B cell (primary cell): ENCODE results near the gene P2RX5.

Experiments used
- EZH2 ChIP-seq: IDR thresholded peaks from 2 replicates; pipeline ENCODE4 v1.6.1; 2012; ENCODE audit warnings: borderline replicate concordance, low read depth, mild to moderate bottlenecking, moderate library complexity, low read length; ENCODE audit not compliant: insufficient read depth, poor library complexity, severe bottlenecking
- TF ChIP-seq, protein P1 (sequence below): fragments of 200-600 bp; IDR thresholded peaks from one replicate; pipeline ENCODE4 v1.8.0; 2022; ENCODE audit warnings: antibody characterized with exemption, mild to moderate bottlenecking

DNA sequence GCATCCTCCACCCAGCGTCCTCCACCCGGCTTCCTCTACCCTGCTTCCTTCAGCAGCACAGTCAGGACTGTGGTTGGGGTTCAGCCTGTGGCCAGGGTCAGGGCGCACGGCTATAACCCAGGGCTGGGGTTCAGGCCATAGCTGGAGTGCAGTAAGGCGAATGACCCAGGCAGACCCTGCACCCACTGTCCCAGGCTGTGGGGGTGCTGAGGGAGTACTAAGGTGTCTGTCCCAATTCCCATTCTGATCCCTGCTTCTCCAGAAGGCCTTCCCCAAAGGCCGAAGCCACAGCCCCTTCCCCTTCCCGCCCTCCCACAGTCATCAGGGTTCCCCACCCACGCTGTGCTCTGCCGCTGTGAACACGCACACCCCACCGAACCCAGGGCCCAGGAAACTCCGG, 14.9 kb downstream of the P2RX5 start:
- TF ChIP-seq, protein P1, sequence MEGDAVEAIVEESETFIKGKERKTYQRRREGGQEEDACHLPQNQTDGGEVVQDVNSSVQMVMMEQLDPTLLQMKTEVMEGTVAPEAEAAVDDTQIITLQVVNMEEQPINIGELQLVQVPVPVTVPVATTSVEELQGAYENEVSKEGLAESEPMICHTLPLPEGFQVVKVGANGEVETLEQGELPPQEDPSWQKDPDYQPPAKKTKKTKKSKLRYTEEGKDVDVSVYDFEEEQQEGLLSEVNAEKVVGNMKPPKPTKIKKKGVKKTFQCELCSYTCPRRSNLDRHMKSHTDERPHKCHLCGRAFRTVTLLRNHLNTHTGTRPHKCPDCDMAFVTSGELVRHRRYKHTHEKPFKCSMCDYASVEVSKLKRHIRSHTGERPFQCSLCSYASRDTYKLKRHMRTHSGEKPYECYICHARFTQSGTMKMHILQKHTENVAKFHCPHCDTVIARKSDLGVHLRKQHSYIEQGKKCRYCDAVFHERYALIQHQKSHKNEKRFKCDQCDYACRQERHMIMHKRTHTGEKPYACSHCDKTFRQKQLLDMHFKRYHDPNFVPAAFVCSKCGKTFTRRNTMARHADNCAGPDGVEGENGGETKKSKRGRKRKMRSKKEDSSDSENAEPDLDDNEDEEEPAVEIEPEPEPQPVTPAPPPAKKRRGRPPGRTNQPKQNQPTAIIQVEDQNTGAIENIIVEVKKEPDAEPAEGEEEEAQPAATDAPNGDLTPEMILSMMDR: no peak
- TF ChIP-seq EZH2: no peak
